GM19238 (cell line): ENCODE measurements around the gene MRPS26.
"Not testable (repeated sequence)": the region's sequence is repeated elsewhere in the genome, so short reads cannot be mapped to it uniquely, and the experiment has no call there.

Experiments used
- DNase-seq: peaks from one replicate; pipeline ENCODE4 v3.0.0; 2011; ENCODE audit warnings: low spot score; ENCODE audit not compliant: insufficient read length

Gene MRPS26

GRCh38 chr20:3072530-3073250 is 26.8 kb downstream of the MRPS26 start:
- no peak for DNase-seq

GRCh38 chr20:3073251-3073643 is 27.4 kb downstream of the MRPS26 start:
- DNase-seq, result not testable (repeated sequence)

GRCh38 chr20:3074812-3075211 is 29.0 kb downstream of the MRPS26 start:
- DNase-seq, result no peak

- not testable (repeated sequence) for DNase-seq
These were observed 29.5 kb downstream of the MRPS26 start for GRCh38 chr20:3075315-3075714.

GRCh38 chr20:3077618-3078134 is 31.8 kb downstream of the MRPS26 start:
- DNase-seq, result no peak

- DNase-seq, result no peak
These were observed 35.1 kb downstream of the MRPS26 start for GRCh38 chr20:3080939-3081388.

GRCh38 chr20:3081641-3082040 is 35.8 kb downstream of the MRPS26 start:
- no peak for DNase-seq

- no peak for DNase-seq
These were observed 36.6 kb downstream of the MRPS26 start for GRCh38 chr20:3082306-3082951.

- no peak for DNase-seq
These were observed 37.4 kb downstream of the MRPS26 start for GRCh38 chr20:3082955-3083952.

- no peak for DNase-seq
These were observed 38.6 kb downstream of the MRPS26 start, which contains the start of gene AVP for GRCh38 chr20:3084283-3084985. TSS of gene AVP (minus strand) at chr20:3084724. CDS start at chr20:3084674, 50 bp downstream.

GRCh38 chr20:3084986-3085360 is 39.1 kb downstream of the MRPS26 start:
- no peak for DNase-seq

- DNase-seq, result no peak
These were observed 39.8 kb downstream of the MRPS26 start for GRCh38 chr20:3085571-3086072.

GRCh38 chr20:3088031-3088430 is 42.2 kb downstream of the MRPS26 start:
- DNase-seq, result no peak

- no peak for DNase-seq
These were observed 44.7 kb downstream of the MRPS26 start for GRCh38 chr20:3090565-3090964.

GRCh38 chr20:3092611-3093379 is 46.9 kb downstream of the MRPS26 start:
- DNase-seq, result no peak

- DNase-seq, result no peak
These were observed 48.1 kb downstream of the MRPS26 start for GRCh38 chr20:3093861-3094361.

GRCh38 chr20:3094848-3095629 is 49.2 kb downstream of the MRPS26 start:
- no peak for DNase-seq
